Choroid plexus epithelial cell (primary cell): ENCODE results near the gene RABGGTA.
"Not testable (repeated sequence)": the region's sequence is repeated elsewhere in the genome, so short reads cannot be mapped to it uniquely, and the experiment has no call there.

Source experiments
- DNase-seq: peaks from one replicate; pipeline ENCODE4 v3.0.0-alpha.2; 2010; ENCODE audit warnings: low read depth
- H3K4me3 ChIP-seq: 2 replicates; pipeline ENCODE4 v1.5.1; 2011; ENCODE audit warnings: low read depth, mild to moderate bottlenecking, control low read depth, low read length, moderate library complexity
- CTCF ChIP-seq: conservative IDR thresholded peaks from 2 replicates; pipeline ENCODE4 v1.5.1; 2011; ENCODE audit warnings: low read depth, mild to moderate bottlenecking, control low read depth, inconsistent platforms, low read length, moderate library complexity

RABGGTA gene

GRCh38 chr14:24253936-24254335 is 17.5 kb downstream of the RABGGTA start:
- no peak for DNase-seq
- H3K4me3 ChIP-seq = no peak overlapping the region
- no peak for TF ChIP-seq CTCF

- DNase-seq = no peak
- no peak for TF ChIP-seq CTCF
- no peak overlapping the region for H3K4me3 ChIP-seq
Observed at GRCh38 chr14:24252289-24253124, 18.9 kb downstream of the RABGGTA start.

- H3K4me3 ChIP-seq = no peak overlapping the region
- DNase-seq = peak; percentile 32
- TF ChIP-seq CTCF = peak; percentile 23
Observed at GRCh38 chr14:24251880-24252288, 19.5 kb downstream of the RABGGTA start.

- no peak overlapping the region for H3K4me3 ChIP-seq
- DNase-seq = no peak
- TF ChIP-seq CTCF = no peak
Observed at GRCh38 chr14:24250354-24250753, 21.0 kb downstream of the RABGGTA start.

GRCh38 chr14:24249230-24250021 is 22.0 kb downstream of the RABGGTA start:
- no peak for DNase-seq
- no peak for TF ChIP-seq CTCF
- no peak overlapping the region for H3K4me3 ChIP-seq

- no peak for DNase-seq
- no peak overlapping the region for H3K4me3 ChIP-seq
- TF ChIP-seq CTCF = no peak
Observed at GRCh38 chr14:24247422-24247821, 24.0 kb downstream of the RABGGTA start.

- DNase-seq = peak; percentile 39
- no peak for TF ChIP-seq CTCF
- H3K4me3 ChIP-seq = no peak overlapping the region
Observed at GRCh38 chr14:24246765-24247212, 24.6 kb downstream of the RABGGTA start.

GRCh38 chr14:24245350-24245749 is 26.0 kb downstream of the RABGGTA start:
- H3K4me3 ChIP-seq, DNase-seq: not testable (repeated sequence)
